Stimulated activated naive CD8-positive, alpha-beta T cell treated with anti-CD3 and anti-CD28 coated beads, Interleukin-15, Interleukin-2, amounts not matched to agents 100 ng/mL and 50 ng/mL, for 24 hours (primary cell): ENCODE measurements around the gene SAMD5.

Experiments
- H3K27ac Mint-ChIP-seq: one replicate; pipeline ENCODE4 v1.8.0; 2021; ENCODE audit warnings: mild to moderate bottlenecking, mixed read lengths
- H3K27me3 Mint-ChIP-seq: one replicate; pipeline ENCODE4 v1.8.0; 2021; ENCODE audit warnings: mixed read lengths
- H3K36me3 Mint-ChIP-seq: one replicate; pipeline ENCODE4 v1.8.0; 2021; ENCODE audit warnings: low read depth, mixed read lengths
- H3K4me1 Mint-ChIP-seq: one replicate; pipeline ENCODE4 v1.8.0; 2021; ENCODE audit warnings: low read depth, mixed read lengths
- H3K4me3 Mint-ChIP-seq: one replicate; pipeline ENCODE4 v1.8.0; 2021; ENCODE audit warnings: mild to moderate bottlenecking, mixed read lengths
- H3K9me3 Mint-ChIP-seq: one replicate; pipeline ENCODE4 v1.8.0; 2021; ENCODE audit warnings: mixed read lengths

The SAMD5 gene

GRCh38 chr6:147544420-147544819 is 35.9 kb downstream of the SAMD5 start:
- H3K27ac Mint-ChIP-seq = no peak overlapping the region

GRCh38 chr6:147546501-147547368 is 38.2 kb downstream of the SAMD5 start:
- Mint-ChIP-seq H3K27ac (no peak overlapping the region), H3K27me3 (peaks cover 4% of the 10 kb centered on the region), H3K4me3 (no peak overlapping the region), H3K36me3 (no peaks in the 10 kb centered on the region), H3K9me3 (no peaks in the 10 kb centered on the region), H3K4me1 (no peaks in the 10 kb centered on the region)

More at GRCh38 chr6:147544420-147544819, 35.9 kb downstream of the SAMD5 start:
- H3K27me3 Mint-ChIP-seq = peaks cover 5% of the 10 kb centered on the region
- no peaks in the 10 kb centered on the region for H3K4me1 Mint-ChIP-seq
- no peaks in the 10 kb centered on the region for H3K36me3 Mint-ChIP-seq
- H3K9me3 Mint-ChIP-seq = peaks cover 7% of the 10 kb centered on the region
- H3K4me3 Mint-ChIP-seq = no peak overlapping the region

- Mint-ChIP-seq H3K27me3 (peaks cover 4% of the 10 kb centered on the region), H3K4me1 (no peaks in the 10 kb centered on the region), H3K27ac (no peak overlapping the region), H3K4me3 (no peak overlapping the region), H3K9me3 (no peaks in the 10 kb centered on the region), H3K36me3 (no peaks in the 10 kb centered on the region)
These were observed 38.9 kb downstream of the SAMD5 start for GRCh38 chr6:147547369-147547902.

- Mint-ChIP-seq H3K4me1 (no peaks in the 10 kb centered on the region), H3K36me3 (no peaks in the 10 kb centered on the region), H3K27ac (no peak overlapping the region), H3K9me3 (no peaks in the 10 kb centered on the region), H3K4me3 (no peak overlapping the region), H3K27me3 (peaks cover 4% of the 10 kb centered on the region)
These were observed 40.5 kb downstream of the SAMD5 start for GRCh38 chr6:147548921-147549475.

- Mint-ChIP-seq H3K4me1 (no peaks in the 10 kb centered on the region), H3K9me3 (no peaks in the 10 kb centered on the region), H3K4me3 (no peak overlapping the region), H3K27ac (no peak overlapping the region), H3K27me3 (peaks cover 4% of the 10 kb centered on the region), H3K36me3 (no peaks in the 10 kb centered on the region)
These were observed 41.0 kb downstream of the SAMD5 start for GRCh38 chr6:147549531-147549930.

GRCh38 chr6:147551976-147552375 is 43.5 kb downstream of the SAMD5 start:
- H3K4me3 Mint-ChIP-seq = no peak overlapping the region
- no peaks in the 10 kb centered on the region for H3K4me1 Mint-ChIP-seq
- H3K27ac Mint-ChIP-seq = no peak overlapping the region
- H3K36me3 Mint-ChIP-seq = no peaks in the 10 kb centered on the region
- H3K9me3 Mint-ChIP-seq = no peaks in the 10 kb centered on the region
- H3K27me3 Mint-ChIP-seq = peaks cover 4% of the 10 kb centered on the region

GRCh38 chr6:147553099-147553498 is 44.6 kb downstream of the SAMD5 start:
- no peak overlapping the region for H3K4me3 Mint-ChIP-seq
- no peak overlapping the region for H3K27ac Mint-ChIP-seq
- H3K4me1 Mint-ChIP-seq = no peaks in the 10 kb centered on the region
- H3K9me3 Mint-ChIP-seq = peaks cover 4% of the 10 kb centered on the region
- no peaks in the 10 kb centered on the region for H3K36me3 Mint-ChIP-seq
- H3K27me3 Mint-ChIP-seq = peaks cover 4% of the 10 kb centered on the region

GRCh38 chr6:147554281-147554680 is 45.8 kb downstream of the SAMD5 start:
- Mint-ChIP-seq H3K27ac (no peak overlapping the region), H3K36me3 (no peaks in the 10 kb centered on the region), H3K4me3 (no peak overlapping the region), H3K4me1 (no peaks in the 10 kb centered on the region), H3K9me3 (peaks cover 4% of the 10 kb centered on the region), H3K27me3 (peaks cover 8% of the 10 kb centered on the region)

- H3K27ac Mint-ChIP-seq = no peak overlapping the region
- H3K4me3 Mint-ChIP-seq = no peak overlapping the region
- no peaks in the 10 kb centered on the region for H3K4me1 Mint-ChIP-seq
- H3K27me3 Mint-ChIP-seq = peaks cover 4% of the 10 kb centered on the region
- H3K9me3 Mint-ChIP-seq = peaks cover 4% of the 10 kb centered on the region
- H3K36me3 Mint-ChIP-seq = no peaks in the 10 kb centered on the region
These were observed 50.5 kb downstream of the SAMD5 start for GRCh38 chr6:147559006-147559405.

- no peak overlapping the region for H3K4me3 Mint-ChIP-seq
- no peaks in the 10 kb centered on the region for H3K4me1 Mint-ChIP-seq
- no peak overlapping the region for H3K27ac Mint-ChIP-seq
- no peaks in the 10 kb centered on the region for H3K36me3 Mint-ChIP-seq
- peaks cover 4% of the 10 kb centered on the region for H3K9me3 Mint-ChIP-seq
- H3K27me3 Mint-ChIP-seq = peaks cover 4% of the 10 kb centered on the region
These were observed 52.2 kb downstream of the SAMD5 start for GRCh38 chr6:147560670-147561069.

GRCh38 chr6:147561726-147562125 is 53.2 kb downstream of the SAMD5 start:
- Mint-ChIP-seq H3K27me3 (peaks cover 4% of the 10 kb centered on the region), H3K9me3 (peaks cover 4% of the 10 kb centered on the region), H3K36me3 (no peaks in the 10 kb centered on the region), H3K4me3 (no peak overlapping the region), H3K4me1 (no peaks in the 10 kb centered on the region), H3K27ac (no peak overlapping the region)

GRCh38 chr6:147563472-147563871 is 55.0 kb downstream of the SAMD5 start:
- H3K36me3 Mint-ChIP-seq = no peaks in the 10 kb centered on the region
- no peaks in the 10 kb centered on the region for H3K4me1 Mint-ChIP-seq
- H3K27ac Mint-ChIP-seq = no peak overlapping the region
- H3K4me3 Mint-ChIP-seq = no peak overlapping the region
- H3K27me3 Mint-ChIP-seq = peaks cover 4% of the 10 kb centered on the region
- no peaks in the 10 kb centered on the region for H3K9me3 Mint-ChIP-seq

- Mint-ChIP-seq H3K4me3 (no peak overlapping the region), H3K9me3 (no peaks in the 10 kb centered on the region), H3K27me3 (no peaks in the 10 kb centered on the region), H3K27ac (no peak overlapping the region), H3K36me3 (no peaks in the 10 kb centered on the region), H3K4me1 (no peaks in the 10 kb centered on the region)
These were observed 56.1 kb downstream of the SAMD5 start for GRCh38 chr6:147564556-147564955.

- no peaks in the 10 kb centered on the region for H3K4me1 Mint-ChIP-seq
- no peaks in the 10 kb centered on the region for H3K9me3 Mint-ChIP-seq
- H3K27me3 Mint-ChIP-seq = no peaks in the 10 kb centered on the region
These were observed 57.9 kb downstream of the SAMD5 start for GRCh38 chr6:147566244-147566898.

GRCh38 chr6:147567141-147567805 is 58.8 kb downstream of the SAMD5 start:
- no peaks in the 10 kb centered on the region for H3K9me3 Mint-ChIP-seq
- H3K27ac Mint-ChIP-seq = no peak overlapping the region
- H3K4me3 Mint-ChIP-seq = no peak overlapping the region
- H3K27me3 Mint-ChIP-seq = no peaks in the 10 kb centered on the region
- no peaks in the 10 kb centered on the region for H3K36me3 Mint-ChIP-seq
- no peaks in the 10 kb centered on the region for H3K4me1 Mint-ChIP-seq

More at GRCh38 chr6:147566244-147566898, 57.9 kb downstream of the SAMD5 start:
- Mint-ChIP-seq H3K36me3 (no peaks in the 10 kb centered on the region), H3K27ac (no peak overlapping the region), H3K4me3 (no peak overlapping the region)
